ENCODE measurements around the gene FAF1.

Gene FAF1

DNA sequence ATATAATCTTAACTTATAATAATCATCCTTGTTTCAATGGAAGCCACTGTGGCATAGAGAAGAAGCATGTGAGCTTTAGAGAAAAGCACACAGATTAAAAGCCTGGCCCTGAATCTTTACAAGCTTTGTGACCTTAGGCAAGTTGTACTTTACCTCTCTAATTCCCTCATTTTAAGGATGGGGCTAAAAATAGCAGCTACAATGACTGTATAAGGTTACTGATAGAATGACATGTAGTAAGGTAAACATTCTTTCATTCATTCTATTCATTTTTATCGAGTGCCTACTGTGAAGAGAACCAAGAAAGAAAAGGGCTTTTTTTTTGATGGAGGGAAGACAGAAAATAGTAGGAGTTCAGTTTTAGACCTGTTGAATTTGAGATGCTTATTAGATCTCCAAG lies 35.6 kb upstream of the FAF1 start:
- TF ChIP-seq, protein P1, sequence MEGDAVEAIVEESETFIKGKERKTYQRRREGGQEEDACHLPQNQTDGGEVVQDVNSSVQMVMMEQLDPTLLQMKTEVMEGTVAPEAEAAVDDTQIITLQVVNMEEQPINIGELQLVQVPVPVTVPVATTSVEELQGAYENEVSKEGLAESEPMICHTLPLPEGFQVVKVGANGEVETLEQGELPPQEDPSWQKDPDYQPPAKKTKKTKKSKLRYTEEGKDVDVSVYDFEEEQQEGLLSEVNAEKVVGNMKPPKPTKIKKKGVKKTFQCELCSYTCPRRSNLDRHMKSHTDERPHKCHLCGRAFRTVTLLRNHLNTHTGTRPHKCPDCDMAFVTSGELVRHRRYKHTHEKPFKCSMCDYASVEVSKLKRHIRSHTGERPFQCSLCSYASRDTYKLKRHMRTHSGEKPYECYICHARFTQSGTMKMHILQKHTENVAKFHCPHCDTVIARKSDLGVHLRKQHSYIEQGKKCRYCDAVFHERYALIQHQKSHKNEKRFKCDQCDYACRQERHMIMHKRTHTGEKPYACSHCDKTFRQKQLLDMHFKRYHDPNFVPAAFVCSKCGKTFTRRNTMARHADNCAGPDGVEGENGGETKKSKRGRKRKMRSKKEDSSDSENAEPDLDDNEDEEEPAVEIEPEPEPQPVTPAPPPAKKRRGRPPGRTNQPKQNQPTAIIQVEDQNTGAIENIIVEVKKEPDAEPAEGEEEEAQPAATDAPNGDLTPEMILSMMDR (IDR thresholded peaks at IDR 0.05; ENCODE audit: extremely low read depth, missing control alignments): no peak
- no peak for DNase-seq (ENCODE audit: low spot score)

DNA sequence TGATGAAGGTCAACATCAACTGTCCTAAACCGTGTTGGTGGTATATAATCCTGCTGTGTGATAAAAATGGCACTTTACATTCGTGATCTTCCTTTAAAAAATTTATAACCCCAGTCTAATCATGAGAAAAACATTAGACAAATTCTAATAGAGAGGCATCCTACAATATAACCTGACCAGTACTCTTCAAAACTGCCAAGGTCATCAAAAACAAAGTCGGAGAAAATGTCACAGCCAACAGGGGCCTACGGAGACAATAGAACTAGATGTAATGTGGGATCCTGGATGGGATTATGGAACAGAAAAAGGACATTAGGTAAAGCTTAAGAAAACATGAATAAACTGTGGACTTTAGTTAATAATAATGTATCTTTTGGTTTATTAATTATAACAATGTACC lies 34.9 kb upstream of the FAF1 start:
- TF ChIP-seq, protein P1 (IDR thresholded peaks at IDR 0.05; ENCODE audit: extremely low read depth, missing control alignments): no peak
- no peak for DNase-seq (ENCODE audit: low spot score)

DNA sequence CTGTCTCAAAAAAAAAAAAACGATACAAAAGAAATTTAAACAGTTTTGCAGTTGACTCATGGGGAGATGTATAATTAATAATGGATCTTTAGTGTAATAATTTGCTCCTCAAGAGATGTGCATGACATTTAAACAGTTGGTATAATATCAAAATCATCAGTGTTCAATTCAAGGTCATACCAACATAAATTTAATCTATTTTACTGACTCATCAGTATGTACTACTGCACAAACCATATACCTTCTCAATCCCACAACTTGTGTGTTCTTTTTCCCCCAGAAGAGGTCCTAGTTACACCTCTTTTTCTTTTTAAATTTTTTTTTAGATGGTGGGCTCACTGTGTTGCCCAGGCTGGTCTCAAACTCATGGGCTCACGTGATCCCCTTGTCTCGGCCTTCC lies 33.6 kb upstream of the FAF1 start:
- TF ChIP-seq, protein P1 (IDR thresholded peaks at IDR 0.05; ENCODE audit: extremely low read depth, missing control alignments): no peak
- no peak for DNase-seq (ENCODE audit: low spot score)

DNA sequence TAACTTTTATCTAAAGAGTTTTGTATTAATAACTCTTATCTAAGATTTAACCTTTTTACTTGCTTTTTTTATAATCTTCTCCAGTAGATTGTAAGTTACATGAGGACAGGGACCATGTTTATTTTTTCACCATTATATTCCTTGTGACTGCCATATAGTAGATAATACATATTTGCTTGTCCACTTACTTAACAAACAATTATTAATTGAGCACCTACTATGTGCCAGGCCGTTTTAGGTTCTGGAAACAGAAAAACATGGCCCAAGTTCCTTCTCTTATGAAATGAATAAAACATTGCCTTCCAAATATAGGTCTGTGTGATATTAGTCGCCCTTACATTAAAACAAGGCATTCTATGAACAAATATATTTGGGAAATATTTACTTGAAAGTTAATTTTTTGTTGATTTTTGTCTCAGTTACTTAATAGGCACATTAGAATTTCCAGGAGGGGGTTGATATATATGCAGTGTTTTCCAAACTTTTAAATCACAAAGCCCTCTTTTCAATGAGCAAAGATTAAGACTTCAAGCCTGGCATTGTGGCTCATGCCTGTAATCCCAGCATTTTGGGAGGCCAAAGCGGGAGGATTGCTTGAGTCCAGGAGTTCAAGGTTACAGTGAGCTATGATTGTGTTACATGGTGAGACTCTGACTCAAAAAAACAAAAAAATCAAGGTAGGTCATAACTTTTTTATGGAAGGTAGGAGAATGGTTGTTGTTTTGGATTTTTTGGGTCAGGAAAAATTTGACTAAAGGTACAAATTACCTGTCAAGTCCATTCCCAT lies 32.7 kb upstream of the FAF1 start:
- DNase-seq (ENCODE audit: low spot score): no peak
- TF ChIP-seq, protein P1 (IDR thresholded peaks at IDR 0.05; ENCODE audit: extremely low read depth, missing control alignments): no peak

DNA sequence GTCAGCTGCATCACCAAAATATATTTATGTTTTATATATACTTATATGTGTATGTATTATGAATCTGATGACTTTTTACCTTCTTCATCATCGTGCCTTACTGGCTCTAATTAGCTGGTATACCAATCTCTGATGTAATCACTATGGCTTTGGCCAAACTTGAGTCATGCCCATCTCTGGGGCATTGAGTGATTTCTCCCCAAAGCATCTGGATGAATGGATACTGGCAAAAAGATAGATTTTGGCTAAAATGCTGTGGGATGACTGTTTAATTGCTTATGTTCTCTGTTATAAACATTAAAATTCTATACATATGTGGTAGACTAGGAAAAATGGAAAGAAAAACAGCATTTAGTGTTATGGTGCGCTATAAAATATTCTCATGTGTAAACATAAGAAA lies 29.6 kb upstream of the FAF1 start:
- no peak for DNase-seq (ENCODE audit: low spot score)
- TF ChIP-seq, protein P1 (IDR thresholded peaks at IDR 0.05; ENCODE audit: extremely low read depth, missing control alignments): no peak

DNA sequence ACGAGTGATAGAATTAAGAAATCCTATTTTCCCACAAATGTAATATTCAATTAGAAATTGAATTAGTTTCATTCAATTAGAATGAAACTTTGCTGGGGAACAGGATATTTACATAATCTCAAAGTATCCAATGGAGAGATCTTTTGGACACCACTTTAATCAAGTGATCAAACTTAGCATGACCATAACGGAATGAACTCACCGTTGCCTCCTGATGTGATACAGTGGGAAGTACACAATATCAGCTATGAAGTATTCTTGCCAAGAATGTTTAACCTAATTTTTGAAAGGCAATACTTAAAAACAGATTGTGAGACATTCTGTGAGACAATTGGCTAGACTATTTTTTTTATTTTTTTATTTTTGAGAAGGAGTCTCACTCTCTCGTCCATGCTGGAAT lies 26.6 kb upstream of the FAF1 start:
- TF ChIP-seq, protein P1 (IDR thresholded peaks at IDR 0.05; ENCODE audit: extremely low read depth, missing control alignments): no peak
- no peak for DNase-seq (ENCODE audit: low spot score)

DNA sequence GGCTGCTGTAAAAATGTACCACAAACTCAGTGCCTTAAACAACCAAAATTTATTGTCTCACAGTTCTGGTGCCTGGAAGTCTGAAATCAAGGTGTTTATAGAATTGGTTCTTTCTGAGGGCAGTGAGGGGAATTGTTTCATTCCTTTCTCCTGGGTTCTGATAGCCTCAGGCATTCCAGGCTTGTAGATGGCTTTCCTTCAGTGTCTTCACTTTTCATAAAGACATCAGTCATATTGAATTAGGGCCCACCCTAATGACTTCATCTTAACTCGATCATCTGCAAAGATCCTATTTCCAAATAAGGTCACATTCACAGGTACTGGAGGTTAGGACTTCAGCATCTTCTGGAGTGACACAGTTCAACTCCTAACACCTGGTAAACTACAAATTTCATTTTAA lies 25.0 kb upstream of the FAF1 start:
- TF ChIP-seq, protein P1 (IDR thresholded peaks at IDR 0.05; ENCODE audit: extremely low read depth, missing control alignments): no peak
- DNase-seq (ENCODE audit: low spot score): no peak

All from GM20000 (cell line).